Measurements from ENCODE around the gene FABP3. TPM values are rescaled to one million over a fixed set of nuclear protein-coding genes. Genes with fewer than 3 reads are reported as not detected.
"Not testable (repeated sequence)": the region's sequence is repeated elsewhere in the genome, so short reads cannot be mapped to it uniquely, and the experiment has no call there.

Gene FABP3
- total RNA-seq, 1 donor from 2014 or later, result 16.7 TPM

DNA sequence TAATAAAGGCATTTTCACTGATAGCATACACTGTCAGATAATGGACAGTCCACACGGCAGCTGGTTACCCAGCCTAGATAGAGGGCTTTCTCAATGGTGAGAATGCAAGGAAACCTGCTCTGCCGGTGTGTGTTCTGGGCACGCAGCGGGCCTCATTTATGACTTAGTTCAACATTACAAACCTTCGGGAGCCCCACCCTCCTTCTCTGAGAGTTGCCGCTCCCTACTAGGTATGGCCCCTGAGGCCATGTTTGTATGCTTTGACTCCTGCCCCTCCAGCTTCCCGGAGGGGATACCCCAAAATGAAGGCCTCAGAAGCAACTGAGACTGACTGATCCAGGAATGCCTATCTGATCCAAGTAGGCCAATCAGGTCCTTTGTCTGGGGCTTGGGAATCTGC lies 17.2 kb upstream of the FABP3 start:
- H3K4me1 ChIP-seq, result peaks cover 8% of the 10 kb centered on the region
- H3K9me3 ChIP-seq, result no peaks in the 10 kb centered on the region
- no peaks in the 10 kb centered on the region for H3K27me3 ChIP-seq
- no peak for DNase-seq (ENCODE audit: extremely low spot score in 2 of 2)
- no peak overlapping the region for H3K27ac ChIP-seq
- no peaks in the 10 kb centered on the region for H3K36me3 ChIP-seq
- no peak overlapping the region for H3K4me3 ChIP-seq
- no peak for TF ChIP-seq POLR2A (IDR thresholded peaks at IDR 0.05)
- TF ChIP-seq, protein P1, sequence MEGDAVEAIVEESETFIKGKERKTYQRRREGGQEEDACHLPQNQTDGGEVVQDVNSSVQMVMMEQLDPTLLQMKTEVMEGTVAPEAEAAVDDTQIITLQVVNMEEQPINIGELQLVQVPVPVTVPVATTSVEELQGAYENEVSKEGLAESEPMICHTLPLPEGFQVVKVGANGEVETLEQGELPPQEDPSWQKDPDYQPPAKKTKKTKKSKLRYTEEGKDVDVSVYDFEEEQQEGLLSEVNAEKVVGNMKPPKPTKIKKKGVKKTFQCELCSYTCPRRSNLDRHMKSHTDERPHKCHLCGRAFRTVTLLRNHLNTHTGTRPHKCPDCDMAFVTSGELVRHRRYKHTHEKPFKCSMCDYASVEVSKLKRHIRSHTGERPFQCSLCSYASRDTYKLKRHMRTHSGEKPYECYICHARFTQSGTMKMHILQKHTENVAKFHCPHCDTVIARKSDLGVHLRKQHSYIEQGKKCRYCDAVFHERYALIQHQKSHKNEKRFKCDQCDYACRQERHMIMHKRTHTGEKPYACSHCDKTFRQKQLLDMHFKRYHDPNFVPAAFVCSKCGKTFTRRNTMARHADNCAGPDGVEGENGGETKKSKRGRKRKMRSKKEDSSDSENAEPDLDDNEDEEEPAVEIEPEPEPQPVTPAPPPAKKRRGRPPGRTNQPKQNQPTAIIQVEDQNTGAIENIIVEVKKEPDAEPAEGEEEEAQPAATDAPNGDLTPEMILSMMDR (IDR thresholded peaks at IDR 0.05), result no peak
- TF ChIP-seq POLR2AphosphoS5 (IDR thresholded peaks at IDR 0.05; ENCODE audit: insufficient read depth in 1 of 2, low read depth in 1 of 2), result peak in 1 of 2 donors; percentile 39
- intact Hi-C loops (cut with DNase I), result no loop called here

DNA sequence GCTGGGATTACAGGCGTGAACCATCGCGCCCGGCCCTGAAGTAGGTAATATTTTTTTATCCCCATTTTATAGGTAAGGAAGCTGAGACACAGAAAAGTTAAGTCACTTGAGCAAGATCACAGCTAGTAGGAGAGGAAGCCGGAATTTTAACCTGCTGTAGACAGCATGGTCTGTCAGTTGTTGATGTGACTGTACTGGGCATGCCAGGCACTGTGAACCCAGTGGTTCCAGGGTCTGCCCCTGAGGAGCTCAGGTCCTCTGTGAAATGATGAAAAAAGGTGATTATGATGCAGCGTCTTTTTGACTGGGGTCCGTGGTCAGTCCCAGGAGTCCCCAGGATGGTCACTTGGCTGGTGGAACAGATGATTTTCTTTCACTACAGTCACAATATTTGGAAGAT lies 16.7 kb upstream of the FABP3 start:
- Histone ChIP-seq H3K27me3 (no peaks in the 10 kb centered on the region), H3K36me3 (no peaks in the 10 kb centered on the region), H3K9me3 (no peaks in the 10 kb centered on the region), H3K27ac (no peak overlapping the region), H3K4me3 (no peak overlapping the region), H3K4me1 (peaks cover 4% of the 10 kb centered on the region)
- TF ChIP-seq POLR2A (IDR thresholded peaks at IDR 0.05) (no peak), POLR2AphosphoS5 (IDR thresholded peaks at IDR 0.05; ENCODE audit: insufficient read depth in 1 of 2, low read depth in 1 of 2) (no peak)
- TF ChIP-seq, protein P1 (IDR thresholded peaks at IDR 0.05), result no peak
- intact Hi-C loops (cut with DNase I), result no loop called here
- DNase-seq (ENCODE audit: extremely low spot score in 2 of 2), result no peak

DNA sequence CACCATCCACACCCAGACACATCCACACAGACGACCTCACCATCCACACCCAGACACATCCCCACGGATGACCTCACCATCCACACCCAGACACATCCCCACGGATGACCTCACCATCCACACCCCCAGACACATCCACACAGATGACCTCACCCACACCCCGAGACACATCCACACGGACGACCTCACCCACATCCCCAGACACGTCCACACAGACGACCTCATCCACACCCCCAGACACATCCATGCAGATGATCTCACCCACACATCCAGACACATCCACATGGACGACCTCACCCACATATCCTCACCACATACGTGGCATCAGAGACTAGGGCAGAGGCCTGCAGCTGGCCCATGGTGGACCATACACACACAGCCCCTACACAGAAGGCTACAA lies 14.7 kb upstream of the FABP3 start:
- intact Hi-C loops (cut with DNase I), result no loop called here
- Histone ChIP-seq H3K4me3 (no peak overlapping the region), H3K36me3 (no peaks in the 10 kb centered on the region), H3K27ac (no peak overlapping the region), H3K4me1 (no peaks in the 10 kb centered on the region), H3K27me3 (no peaks in the 10 kb centered on the region), H3K9me3 (no peaks in the 10 kb centered on the region)
- DNase-seq (ENCODE audit: extremely low spot score in 2 of 2), result no peak
- TF ChIP-seq, protein P1 (IDR thresholded peaks at IDR 0.05), result no peak
- TF ChIP-seq POLR2AphosphoS5 (IDR thresholded peaks at IDR 0.05; ENCODE audit: insufficient read depth in 1 of 2, low read depth in 1 of 2), result no peak
- TF ChIP-seq POLR2A (IDR thresholded peaks at IDR 0.05), result no peak

DNA sequence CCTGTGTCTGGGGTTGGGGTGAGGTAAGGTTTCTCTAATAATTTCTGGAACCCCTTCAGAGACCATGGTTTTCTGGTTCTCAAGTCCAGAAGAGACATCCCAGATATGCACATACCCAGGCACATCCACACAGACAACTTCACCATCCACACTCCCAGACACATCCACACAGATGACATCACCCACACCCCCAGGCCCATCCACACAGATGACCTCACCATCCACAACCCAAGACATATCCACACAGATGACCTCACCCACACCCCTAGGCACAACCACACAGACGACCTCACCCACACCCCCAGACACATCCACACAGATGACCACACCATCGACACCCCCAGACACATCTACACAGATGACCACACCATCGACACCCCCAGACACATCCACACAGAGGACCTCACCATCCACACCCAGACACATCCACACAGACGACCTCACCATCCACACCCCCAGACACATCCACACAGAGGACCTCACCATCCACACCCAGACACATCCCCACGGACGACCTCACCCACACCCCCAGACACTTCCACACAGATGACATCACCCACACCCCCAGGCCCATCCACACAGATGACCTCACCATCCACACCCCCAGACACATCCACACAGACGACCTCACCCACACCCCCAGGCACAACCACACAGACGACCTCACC lies 13.8 kb upstream of the FABP3 start:
- H3K27ac ChIP-seq; H3K4me1 ChIP-seq; H3K27me3 ChIP-seq; DNase-seq (ENCODE audit: extremely low spot score in 2 of 2); H3K4me3 ChIP-seq; H3K9me3 ChIP-seq; intact Hi-C loops (cut with DNase I); H3K36me3 ChIP-seq: not testable (repeated sequence)

DNA sequence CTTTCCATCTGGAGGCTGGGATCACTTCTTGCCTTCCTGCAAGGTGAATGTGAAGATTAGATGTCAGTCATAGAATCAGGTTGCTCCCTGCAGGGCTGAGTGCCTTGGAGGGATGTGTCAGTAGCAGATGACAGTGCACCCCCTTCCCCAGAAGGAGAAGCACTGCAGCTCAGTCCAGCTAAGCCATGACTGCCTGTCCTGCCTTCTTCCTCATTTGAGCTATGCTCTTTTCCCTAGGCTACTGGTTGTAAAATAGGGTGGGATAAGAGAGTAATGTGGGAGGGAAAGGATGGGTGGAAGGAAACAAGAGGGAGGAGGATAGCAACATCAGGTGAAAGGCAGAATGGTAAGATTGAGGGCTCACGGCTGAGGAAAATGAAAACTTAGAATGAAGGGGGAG lies 11.1 kb upstream of the FABP3 start:
- Histone ChIP-seq H3K36me3 (no peaks in the 10 kb centered on the region), H3K4me1 (no peaks in the 10 kb centered on the region), H3K4me3 (no peak overlapping the region), H3K9me3 (no peaks in the 10 kb centered on the region), H3K27ac (no peak overlapping the region), H3K27me3 (no peaks in the 10 kb centered on the region)
- intact Hi-C loops (cut with DNase I), result no loop called here
- TF ChIP-seq POLR2AphosphoS5 (IDR thresholded peaks at IDR 0.05; ENCODE audit: insufficient read depth in 1 of 2, low read depth in 1 of 2), result no peak
- TF ChIP-seq POLR2A (IDR thresholded peaks at IDR 0.05), result no peak
- TF ChIP-seq, protein P1 (IDR thresholded peaks at IDR 0.05), result no peak
- DNase-seq (ENCODE audit: extremely low spot score in 2 of 2), result no peak
